HepG2 (cell line): ENCODE data around the gene SNRPD1. TPM values are rescaled to one million over a fixed set of nuclear protein-coding genes. Genes with fewer than 3 reads are reported as not detected.

Experiments
- CEBPG ChIP-seq: IDR thresholded peaks from 2 replicates; pipeline ENCODE4 v1.6.1; 2016
- FIP1L1 ChIP-seq: fragments of 200-400 bp; formaldehyde crosslinking; IDR thresholded peaks from 2 replicates; pipeline ENCODE4 v1.6.1; 2018; ENCODE audit warnings: low read depth, mild to moderate bottlenecking, low read length, moderate library complexity, borderline replicate concordance; ENCODE audit not compliant: insufficient read depth
- HNRNPUL1 ChIP-seq: fragments of 200-400 bp; formaldehyde crosslinking; IDR thresholded peaks from 2 replicates; pipeline ENCODE4 v1.6.1; 2017; ENCODE audit warnings: low read depth, mild to moderate bottlenecking, low read length, moderate library complexity
- LCORL ChIP-seq, 2 experiments: fragments of 450-650 bp in 1 of 2; sonication (generic) in 1 of 2; formaldehyde crosslinking in 1 of 2; IDR thresholded peaks; 2 replicates each; pipeline versions ENCODE4 v1.5.0 to v1.6.1; 2017 to 2020; ENCODE audit warnings: antibody characterized with exemption in 1 of 2, missing genetic modification reagents in 1 of 2
- NCOA2 ChIP-seq: sonication (generic); formaldehyde crosslinking; IDR thresholded peaks from 2 replicates; pipeline ENCODE4 v1.8.0; 2022; ENCODE audit warnings: inconsistent platforms
- SIX4 ChIP-seq: sonication (generic); formaldehyde crosslinking; IDR thresholded peaks from 2 replicates; pipeline ENCODE4 v1.4.0; 2020; ENCODE audit warnings: missing genetic modification reagents
- SMAD3 ChIP-seq: sonication (generic); formaldehyde crosslinking; IDR thresholded peaks from 2 replicates; pipeline ENCODE4 v1.4.0; 2020; ENCODE audit warnings: missing genetic modification reagents
- SRSF4 ChIP-seq: fragments of 200-400 bp; formaldehyde crosslinking; IDR thresholded peaks from one replicate; pipeline ENCODE4 v1.6.1; 2018; ENCODE audit warnings: mild to moderate bottlenecking, low read depth, low read length, moderate library complexity; ENCODE audit not compliant: poor library complexity, severe bottlenecking
- TRIM24 ChIP-seq: sonication (generic); formaldehyde crosslinking; IDR thresholded peaks from 2 replicates; pipeline ENCODE4 v1.8.0; 2022; ENCODE audit warnings: mild to moderate bottlenecking, missing genetic modification reagents
- XBP1 ChIP-seq: sonication (generic); formaldehyde crosslinking; IDR thresholded peaks from 2 replicates; pipeline ENCODE4 v1.5.0; 2020; ENCODE audit warnings: missing genetic modification reagents
- ZNF572 ChIP-seq: sonication (generic); formaldehyde crosslinking; IDR thresholded peaks from 2 replicates; pipeline ENCODE4 v1.5.1; 2020; ENCODE audit warnings: mild to moderate bottlenecking, missing genetic modification reagents
- ZNF780A ChIP-seq: sonication (generic); formaldehyde crosslinking; IDR thresholded peaks from 2 replicates; pipeline ENCODE4 v1.8.0; 2022; ENCODE audit warnings: mild to moderate bottlenecking, missing genetic modification reagents, moderate library complexity
- polyA plus RNA-seq, 8 experiments: library from polyadenylated mRNA; depleted of rRNA in 3 of 8; stranded (reverse) in 7 of 8; unstranded in 1 of 8; fragments of >200 nt; fragmentation: Illumina TruSeq in 4 of 8; extraction: Trizol in 4 of 8; gene quantifications; 2 replicates each; pipeline versions ENCODE4 v1.2.1 to v1.2.3, GENCODE V29; 2011 to 2016; ENCODE audit warnings: low read depth in 4 of 8, missing spikeins in 1 of 8, mixed read lengths in 1 of 8; ENCODE audit not compliant: insufficient read depth in 1 of 8
- total RNA-seq, 5 experiments: library from RNA; depleted of rRNA; stranded (reverse); fragments of >200 nt; fragmentation: Illumina TruSeq; extraction: Trizol; gene quantifications; 2 replicates each; pipeline ENCODE4 v1.2.3, GENCODE V29; 2016; ENCODE audit warnings: low read depth in 1 of 5
- TF ChIP-seq, protein P1 (sequence below): sonication (generic); formaldehyde crosslinking; IDR thresholded peaks from 2 replicates; pipeline ENCODE4 v1.4.0; 2020; ENCODE audit warnings: low read depth, mild to moderate bottlenecking, missing genetic modification reagents
- TF ChIP-seq, protein P2 (sequence below): sonication (generic); formaldehyde crosslinking; IDR thresholded peaks from 2 replicates; pipeline ENCODE4 v1.4.0; 2020; ENCODE audit warnings: low read depth, missing genetic modification reagents
- TF ChIP-seq, protein P3 (sequence below): IDR thresholded peaks from 2 replicates; pipeline ENCODE4 v1.6.1; 2016; ENCODE audit warnings: low read depth, control low read depth
- TF ChIP-seq, protein P4 (sequence below): sonication (generic); formaldehyde crosslinking; IDR thresholded peaks from 2 replicates; pipeline ENCODE4 v1.5.0; 2020; ENCODE audit warnings: missing genetic modification reagents
- TF ChIP-seq, protein P5 (sequence below): sonication (generic); formaldehyde crosslinking; IDR thresholded peaks from 2 replicates; pipeline ENCODE4 v1.4.0; 2020; ENCODE audit warnings: mild to moderate bottlenecking, missing genetic modification reagents
- TF ChIP-seq, protein P6 (sequence below): sonication (generic); formaldehyde crosslinking; IDR thresholded peaks from 2 replicates; pipeline ENCODE4 v1.4.0; 2020; ENCODE audit warnings: missing genetic modification reagents, mild to moderate bottlenecking, borderline replicate concordance

The SNRPD1 gene
- total and polyA plus RNA-seq, 2 of the 13 experiments (the other 11 are each of a cell fraction or from before 2014, with no cell fraction given), result 22.7 to 275 TPM

DNA sequence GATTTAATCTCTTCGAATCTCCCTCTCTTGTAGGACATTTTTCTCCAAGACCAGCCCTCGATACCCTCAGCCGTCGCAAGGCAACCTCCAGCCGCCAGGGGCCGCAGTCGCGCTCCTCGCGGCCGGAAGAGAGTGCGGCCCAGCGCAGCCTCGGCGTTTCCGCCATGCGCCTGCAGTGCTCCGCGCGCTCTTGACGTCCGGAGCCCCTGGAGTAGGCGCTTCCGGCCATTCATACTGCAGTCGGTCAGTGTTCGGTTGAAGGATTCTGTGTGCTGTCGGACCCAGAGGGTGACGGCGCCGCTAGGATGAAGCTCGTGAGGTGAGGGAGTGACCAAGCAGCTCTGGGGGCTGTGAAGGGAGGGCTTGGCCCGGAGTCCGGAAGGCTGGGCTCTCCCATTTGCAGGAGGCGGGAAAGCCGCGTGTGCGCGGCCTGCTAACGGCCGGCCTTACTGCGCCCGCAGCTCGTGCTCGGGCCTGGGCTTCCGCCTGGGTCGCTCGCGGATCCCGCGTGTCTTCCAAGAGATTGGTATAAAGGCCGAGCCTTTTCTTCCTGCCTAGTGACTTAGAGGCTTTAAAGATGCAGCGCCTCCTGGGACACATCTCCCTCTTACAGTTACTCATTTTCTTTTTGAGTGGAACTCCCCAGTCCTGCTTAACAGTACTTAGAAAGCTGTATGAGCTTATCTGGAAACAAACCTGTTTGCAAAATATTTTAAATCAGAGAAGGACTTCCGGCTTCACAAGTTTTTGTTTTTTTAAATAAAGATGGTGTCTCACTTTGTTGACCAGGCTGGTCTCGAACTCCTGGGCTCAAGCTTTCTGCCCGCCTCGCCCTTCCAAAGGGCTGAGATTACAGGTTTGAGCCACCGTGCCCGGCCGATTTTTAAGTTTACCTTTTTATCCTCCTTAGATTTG, at the start of gene SNRPD1 (continued):
- TF ChIP-seq, protein P1, sequence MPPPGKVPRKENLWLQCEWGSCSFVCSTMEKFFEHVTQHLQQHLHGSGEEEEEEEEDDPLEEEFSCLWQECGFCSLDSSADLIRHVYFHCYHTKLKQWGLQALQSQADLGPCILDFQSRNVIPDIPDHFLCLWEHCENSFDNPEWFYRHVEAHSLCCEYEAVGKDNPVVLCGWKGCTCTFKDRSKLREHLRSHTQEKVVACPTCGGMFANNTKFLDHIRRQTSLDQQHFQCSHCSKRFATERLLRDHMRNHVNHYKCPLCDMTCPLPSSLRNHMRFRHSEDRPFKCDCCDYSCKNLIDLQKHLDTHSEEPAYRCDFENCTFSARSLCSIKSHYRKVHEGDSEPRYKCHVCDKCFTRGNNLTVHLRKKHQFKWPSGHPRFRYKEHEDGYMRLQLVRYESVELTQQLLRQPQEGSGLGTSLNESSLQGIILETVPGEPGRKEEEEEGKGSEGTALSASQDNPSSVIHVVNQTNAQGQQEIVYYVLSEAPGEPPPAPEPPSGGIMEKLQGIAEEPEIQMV (CRISPR knock-in tag), result peak; percentile 87
- TF ChIP-seq HNRNPUL1, result no peak
- TF ChIP-seq, protein P2, sequence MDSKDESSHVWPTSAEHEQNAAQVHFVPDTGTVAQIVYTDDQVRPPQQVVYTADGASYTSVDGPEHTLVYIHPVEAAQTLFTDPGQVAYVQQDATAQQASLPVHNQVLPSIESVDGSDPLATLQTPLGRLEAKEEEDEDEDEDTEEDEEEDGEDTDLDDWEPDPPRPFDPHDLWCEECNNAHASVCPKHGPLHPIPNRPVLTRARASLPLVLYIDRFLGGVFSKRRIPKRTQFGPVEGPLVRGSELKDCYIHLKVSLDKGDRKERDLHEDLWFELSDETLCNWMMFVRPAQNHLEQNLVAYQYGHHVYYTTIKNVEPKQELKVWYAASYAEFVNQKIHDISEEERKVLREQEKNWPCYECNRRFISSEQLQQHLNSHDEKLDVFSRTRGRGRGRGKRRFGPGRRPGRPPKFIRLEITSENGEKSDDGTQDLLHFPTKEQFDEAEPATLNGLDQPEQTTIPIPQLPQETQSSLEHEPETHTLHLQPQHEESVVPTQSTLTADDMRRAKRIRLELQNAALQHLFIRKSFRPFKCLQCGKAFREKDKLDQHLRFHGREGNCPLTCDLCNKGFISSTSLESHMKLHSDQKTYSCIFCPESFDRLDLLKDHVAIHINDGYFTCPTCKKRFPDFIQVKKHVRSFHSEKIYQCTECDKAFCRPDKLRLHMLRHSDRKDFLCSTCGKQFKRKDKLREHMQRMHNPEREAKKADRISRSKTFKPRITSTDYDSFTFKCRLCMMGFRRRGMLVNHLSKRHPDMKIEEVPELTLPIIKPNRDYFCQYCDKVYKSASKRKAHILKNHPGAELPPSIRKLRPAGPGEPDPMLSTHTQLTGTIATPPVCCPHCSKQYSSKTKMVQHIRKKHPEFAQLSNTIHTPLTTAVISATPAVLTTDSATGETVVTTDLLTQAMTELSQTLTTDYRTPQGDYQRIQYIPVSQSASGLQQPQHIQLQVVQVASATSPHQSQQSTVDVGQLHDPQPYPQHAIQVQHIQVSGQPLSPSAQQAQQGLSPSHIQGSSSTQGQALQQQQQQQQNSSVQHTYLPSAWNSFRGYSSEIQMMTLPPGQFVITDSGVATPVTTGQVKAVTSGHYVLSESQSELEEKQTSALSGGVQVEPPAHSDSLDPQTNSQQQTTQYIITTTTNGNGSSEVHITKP, result peak; percentile 73; the same call in 1 of the 2 replicates
- TF ChIP-seq TRIM24 (CRISPR knock-in tag), result no peak
- peak; percentile 70 for TF ChIP-seq SMAD3 (CRISPR knock-in tag)
- TF ChIP-seq LCORL (IDR thresholded peaks at IDR 0.05), result no peak
- TF ChIP-seq LCORL (CRISPR knock-in tag; IDR thresholded peaks at IDR 0.05), result peak; percentile 78
- TF ChIP-seq XBP1 (CRISPR knock-in tag), result peak; percentile 36; the same call in 1 of the 2 replicates
- TF ChIP-seq SRSF4, result no peak
- TF ChIP-seq ZNF780A, result peak; percentile 79
- TF ChIP-seq, protein P3, sequence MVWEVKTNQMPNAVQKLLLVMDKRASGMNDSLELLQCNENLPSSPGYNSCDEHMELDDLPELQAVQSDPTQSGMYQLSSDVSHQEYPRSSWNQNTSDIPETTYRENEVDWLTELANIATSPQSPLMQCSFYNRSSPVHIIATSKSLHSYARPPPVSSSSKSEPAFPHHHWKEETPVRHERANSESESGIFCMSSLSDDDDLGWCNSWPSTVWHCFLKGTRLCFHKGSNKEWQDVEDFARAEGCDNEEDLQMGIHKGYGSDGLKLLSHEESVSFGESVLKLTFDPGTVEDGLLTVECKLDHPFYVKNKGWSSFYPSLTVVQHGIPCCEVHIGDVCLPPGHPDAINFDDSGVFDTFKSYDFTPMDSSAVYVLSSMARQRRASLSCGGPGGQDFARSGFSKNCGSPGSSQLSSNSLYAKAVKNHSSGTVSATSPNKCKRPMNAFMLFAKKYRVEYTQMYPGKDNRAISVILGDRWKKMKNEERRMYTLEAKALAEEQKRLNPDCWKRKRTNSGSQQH, result peak; percentile 99
- TF ChIP-seq FIP1L1, result no peak
- TF ChIP-seq, protein P4, sequence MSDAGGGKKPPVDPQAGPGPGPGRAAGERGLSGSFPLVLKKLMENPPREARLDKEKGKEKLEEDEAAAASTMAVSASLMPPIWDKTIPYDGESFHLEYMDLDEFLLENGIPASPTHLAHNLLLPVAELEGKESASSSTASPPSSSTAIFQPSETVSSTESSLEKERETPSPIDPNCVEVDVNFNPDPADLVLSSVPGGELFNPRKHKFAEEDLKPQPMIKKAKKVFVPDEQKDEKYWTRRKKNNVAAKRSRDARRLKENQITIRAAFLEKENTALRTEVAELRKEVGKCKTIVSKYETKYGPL (CRISPR knock-in tag), result peak; percentile 93
- peak; percentile 59; the same call in 1 of the 2 replicates for TF ChIP-seq CEBPG
- peak; percentile 52; the same call in 1 of the 2 replicates for TF ChIP-seq SIX4 (CRISPR knock-in tag)
- peak; percentile 51 for TF ChIP-seq NCOA2 (CRISPR knock-in tag)
- TF ChIP-seq, protein P5, sequence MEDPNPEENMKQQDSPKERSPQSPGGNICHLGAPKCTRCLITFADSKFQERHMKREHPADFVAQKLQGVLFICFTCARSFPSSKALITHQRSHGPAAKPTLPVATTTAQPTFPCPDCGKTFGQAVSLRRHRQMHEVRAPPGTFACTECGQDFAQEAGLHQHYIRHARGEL, result 0 out of 2 replicates have a peak, but pooled peaks have one; percentile 45
- TF ChIP-seq, protein P6, sequence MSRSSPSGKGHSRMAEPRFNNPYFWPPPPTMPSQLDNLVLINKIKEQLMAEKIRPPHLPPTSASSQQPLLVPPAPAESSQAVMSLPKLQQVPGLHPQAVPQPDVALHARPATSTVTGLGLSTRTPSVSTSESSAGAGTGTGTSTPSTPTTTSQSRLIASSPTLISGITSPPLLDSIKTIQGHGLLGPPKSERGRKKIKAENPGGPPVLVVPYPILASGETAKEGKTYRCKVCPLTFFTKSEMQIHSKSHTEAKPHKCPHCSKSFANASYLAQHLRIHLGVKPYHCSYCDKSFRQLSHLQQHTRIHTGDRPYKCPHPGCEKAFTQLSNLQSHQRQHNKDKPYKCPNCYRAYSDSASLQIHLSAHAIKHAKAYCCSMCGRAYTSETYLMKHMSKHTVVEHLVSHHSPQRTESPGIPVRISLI (CRISPR knock-in tag), result peak; percentile 66; the same call in 1 of the 2 replicates
- TF ChIP-seq ZNF572 (CRISPR knock-in tag), result no peak
